Upper lobe of right lung (tissue), 1 donor: ENCODE measurements around the gene RFWD3. TPM values are rescaled to one million over a fixed set of nuclear protein-coding genes. Genes with fewer than 3 reads are reported as not detected.
A peak's percentile ranks its signal among the peaks of the same experiment; 100 is the strongest.

Source experiments
- ATAC-seq: fragments of 200-7000 bp; cut with Tn5 transposase; one replicate; pipeline ENCODE4 v1.9.1; 2020; ENCODE audit warnings: mild to moderate bottlenecking, moderate library complexity
- DNase-seq: peaks from one replicate; pipeline ENCODE4 v3.0.0-alpha.2; 2020
- H3K27ac ChIP-seq: fragments of 200-600 bp; one replicate; pipeline ENCODE4 v1.8.0; 2022
- H3K27me3 ChIP-seq: fragments of 200-600 bp; one replicate; pipeline ENCODE4 v1.8.0; 2022; ENCODE audit warnings: mild to moderate bottlenecking
- H3K36me3 ChIP-seq: fragments of 200-600 bp; one replicate; pipeline ENCODE4 v1.8.0; 2022
- H3K4me1 ChIP-seq: fragments of 200-600 bp; one replicate; pipeline ENCODE4 v1.8.0; 2022
- H3K4me3 ChIP-seq: fragments of 200-600 bp; one replicate; pipeline ENCODE4 v1.8.0; 2022; ENCODE audit warnings: mild to moderate bottlenecking
- H3K9me3 ChIP-seq: fragments of 200-600 bp; one replicate; pipeline ENCODE4 v1.8.0; 2022
- CTCF ChIP-seq: fragments of 200-600 bp; IDR thresholded peaks from one replicate; pipeline ENCODE4 v1.8.0; 2022; ENCODE audit warnings: antibody characterized with exemption
- intact Hi-C: fragments of 100-400 bp; cut with DNase I; formaldehyde crosslinking; loops from one replicate; pipeline ENCODE4 v1.11.0; 2022
- total RNA-seq: library from RNA; stranded (reverse); fragmentation: NEBNext Ultra II Directional; extraction: Animal tissue kit (Norgen Biotek cat#: 25700); gene quantifications from one replicate; pipeline ENCODE4 v1.2.1, GENCODE V29; 2021
- donor health status: DM: no; HTN: yes; CAD: no; lungs with severe emphysema.

The RFWD3 gene
- total RNA-seq, 1 donor from 2014 or later = 16.7 TPM

DNA sequence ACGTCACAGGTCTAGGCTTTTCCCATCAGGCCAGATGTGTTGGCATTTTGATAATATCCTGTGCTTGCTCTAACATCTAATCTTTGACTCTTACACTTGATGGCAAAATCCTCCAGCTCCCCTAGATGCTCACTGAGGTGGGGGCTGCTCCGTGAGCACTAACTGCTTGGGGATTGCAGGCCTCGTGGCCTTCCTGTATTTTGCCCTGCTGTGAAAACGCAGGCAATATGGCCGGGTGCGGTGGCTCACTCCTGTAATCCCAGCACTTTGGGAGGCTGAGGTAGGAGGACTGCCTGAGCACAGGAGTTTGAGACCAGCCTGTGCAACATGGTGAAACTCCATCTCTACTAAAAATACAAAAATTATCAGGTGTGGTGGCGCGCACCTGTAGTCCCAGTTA is 43.7 kb upstream of the RFWD3 start:
- Histone ChIP-seq H3K4me1 (no peaks in the 10 kb centered on the region), H3K27me3 (no peaks in the 10 kb centered on the region), H3K4me3 (no peak overlapping the region), H3K27ac (no peak overlapping the region), H3K36me3 (no peaks in the 10 kb centered on the region), H3K9me3 (no peaks in the 10 kb centered on the region)
- peak; percentile 9 for DNase-seq
- intact Hi-C loops = no loop called here
- ATAC-seq = no peak
- TF ChIP-seq CTCF = no peak

DNA sequence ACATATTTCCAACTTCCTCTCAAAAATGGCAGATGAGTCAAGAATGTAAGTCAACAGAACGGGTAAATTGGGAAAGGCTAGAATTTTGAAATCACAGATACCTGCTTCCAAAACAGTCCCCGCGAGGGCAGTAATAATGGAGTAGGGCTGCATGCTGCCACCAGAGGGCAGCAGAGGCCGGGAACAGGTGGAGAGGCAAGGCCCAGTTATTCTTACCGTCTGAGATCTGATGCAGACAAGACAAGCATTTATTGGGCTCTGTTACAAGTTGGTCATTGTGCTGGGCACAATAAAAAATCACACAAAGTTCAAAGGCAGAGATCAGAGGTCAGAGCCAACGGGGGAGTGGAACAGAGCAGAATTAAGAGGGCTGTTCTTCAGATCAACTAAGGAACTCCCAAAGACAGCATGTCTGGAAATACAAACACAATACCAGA is 42.8 kb upstream of the RFWD3 start:
- ATAC-seq (peak; percentile 99), DNase-seq (peak; percentile 89)
- no peak overlapping the region for H3K27ac ChIP-seq
- no peaks in the 10 kb centered on the region for H3K36me3 ChIP-seq
- intact Hi-C loops = loop anchor here (10.0 kb wide), 1 partner anchor 155 kb away; no protein-coding TSS in a partner anchor
- no peaks in the 10 kb centered on the region for H3K27me3 ChIP-seq
- TF ChIP-seq CTCF = peak; percentile 98
- H3K9me3 ChIP-seq = no peaks in the 10 kb centered on the region
- H3K4me3 ChIP-seq = no peak overlapping the region
- no peaks in the 10 kb centered on the region for H3K4me1 ChIP-seq

DNA sequence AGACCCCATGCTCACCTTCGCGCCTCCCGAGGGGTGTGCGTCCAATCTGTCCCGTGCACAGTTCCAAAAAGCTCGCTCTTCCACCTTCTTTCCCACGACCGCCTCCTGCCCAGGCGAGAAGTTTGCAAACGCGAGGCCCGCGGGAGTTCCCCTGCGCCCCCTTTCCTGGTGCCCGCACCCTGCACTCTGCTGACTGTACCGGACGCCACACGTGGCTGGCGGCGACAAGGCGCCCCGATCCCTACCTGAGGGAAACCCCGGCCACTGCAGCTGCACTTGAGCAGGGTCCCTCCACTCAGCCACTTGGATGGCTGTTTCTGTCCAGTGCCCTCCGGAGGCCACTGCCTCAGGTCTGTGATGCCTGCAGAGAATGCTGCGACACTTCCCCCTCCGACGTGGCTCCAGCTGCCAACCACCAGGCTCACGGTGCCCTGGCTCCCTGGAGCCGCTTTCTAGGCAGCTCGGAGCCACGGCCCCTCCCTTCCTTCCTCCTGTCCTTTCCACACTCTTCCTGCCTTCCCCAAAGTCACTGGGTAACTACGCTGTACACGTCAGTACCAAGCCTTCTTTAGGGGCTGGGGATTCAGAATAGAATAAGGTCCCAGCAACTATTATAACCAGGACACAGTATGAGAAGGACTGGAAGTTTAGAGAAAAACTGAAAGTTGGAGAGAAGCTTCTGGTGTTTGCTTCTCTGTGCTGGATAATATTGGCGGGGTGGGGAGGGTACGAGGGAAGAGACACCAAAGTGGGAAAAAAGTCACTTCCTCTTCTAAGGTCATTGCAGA is 34.0 kb upstream of the RFWD3 start, which contains the start of gene MLKL:
TSS of gene MLKL (minus strand) at position 425 of the 788 bp plus-strand sequence. CDS start 5,105 bp downstream, outside the sequence.
- Histone ChIP-seq H3K9me3 (no peaks in the 10 kb centered on the region), H3K27me3 (no peaks in the 10 kb centered on the region), H3K36me3 (no peaks in the 10 kb centered on the region), H3K27ac (peak within 1 kb of the TSS; percentile 90), H3K4me3 (peak within 1 kb of the TSS; percentile 70), H3K4me1 (peaks cover 13% of the 10 kb centered on the region)
- ATAC-seq (peak; percentile 84), DNase-seq (peak; percentile 83)
- intact Hi-C loops = loop anchor here (10.0 kb wide), 1 partner anchor 164 kb away; no protein-coding TSS in a partner anchor
- peak; percentile 13 for TF ChIP-seq CTCF

DNA sequence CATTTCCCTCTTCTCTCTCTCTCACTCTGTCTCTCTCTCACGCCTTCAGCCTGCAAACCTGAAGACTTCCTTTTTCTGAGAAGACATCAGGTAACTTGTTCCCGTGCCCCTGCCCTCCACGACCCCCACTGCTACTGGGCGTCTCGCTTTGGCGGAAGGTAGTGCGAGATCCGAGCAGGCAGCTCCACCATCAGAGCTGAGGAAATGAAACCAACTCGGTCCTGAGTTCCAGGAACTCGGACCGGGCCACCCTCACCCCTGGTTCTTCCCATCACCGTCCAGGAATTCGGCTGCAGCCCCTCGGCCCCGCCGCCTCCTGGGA is 33.4 kb upstream of the RFWD3 start:
- Histone ChIP-seq H3K4me3 (peak overlapping the region; percentile 70), H3K4me1 (peaks cover 13% of the 10 kb centered on the region), H3K9me3 (no peaks in the 10 kb centered on the region), H3K27me3 (no peaks in the 10 kb centered on the region), H3K36me3 (peaks cover 5% of the 10 kb centered on the region), H3K27ac (peak overlapping the region; percentile 90)
- peak; percentile 48 for ATAC-seq
- peak; percentile 73 for DNase-seq
- intact Hi-C loops = loop anchor here (10.0 kb wide), 1 partner anchor 165 kb away; no protein-coding TSS in a partner anchor
- no peak for TF ChIP-seq CTCF

GRCh38 chr16:74699666-74700065 is 33.0 kb upstream of the RFWD3 start:
- no peak for TF ChIP-seq CTCF
- intact Hi-C loops = loop anchor here (10.0 kb wide), 1 partner anchor 165 kb away; no protein-coding TSS in a partner anchor
- no peak for DNase-seq
- H3K36me3 ChIP-seq = peaks cover 8% of the 10 kb centered on the region
- H3K27ac ChIP-seq = peak overlapping the region; percentile 90
- no peaks in the 10 kb centered on the region for H3K27me3 ChIP-seq
- no peak for ATAC-seq
- peak overlapping the region; percentile 70 for H3K4me3 ChIP-seq
- H3K4me1 ChIP-seq = peaks cover 13% of the 10 kb centered on the region
- no peaks in the 10 kb centered on the region for H3K9me3 ChIP-seq
